ENCODE measurements around the gene ZNF608.

Gene ZNF608

DNA sequence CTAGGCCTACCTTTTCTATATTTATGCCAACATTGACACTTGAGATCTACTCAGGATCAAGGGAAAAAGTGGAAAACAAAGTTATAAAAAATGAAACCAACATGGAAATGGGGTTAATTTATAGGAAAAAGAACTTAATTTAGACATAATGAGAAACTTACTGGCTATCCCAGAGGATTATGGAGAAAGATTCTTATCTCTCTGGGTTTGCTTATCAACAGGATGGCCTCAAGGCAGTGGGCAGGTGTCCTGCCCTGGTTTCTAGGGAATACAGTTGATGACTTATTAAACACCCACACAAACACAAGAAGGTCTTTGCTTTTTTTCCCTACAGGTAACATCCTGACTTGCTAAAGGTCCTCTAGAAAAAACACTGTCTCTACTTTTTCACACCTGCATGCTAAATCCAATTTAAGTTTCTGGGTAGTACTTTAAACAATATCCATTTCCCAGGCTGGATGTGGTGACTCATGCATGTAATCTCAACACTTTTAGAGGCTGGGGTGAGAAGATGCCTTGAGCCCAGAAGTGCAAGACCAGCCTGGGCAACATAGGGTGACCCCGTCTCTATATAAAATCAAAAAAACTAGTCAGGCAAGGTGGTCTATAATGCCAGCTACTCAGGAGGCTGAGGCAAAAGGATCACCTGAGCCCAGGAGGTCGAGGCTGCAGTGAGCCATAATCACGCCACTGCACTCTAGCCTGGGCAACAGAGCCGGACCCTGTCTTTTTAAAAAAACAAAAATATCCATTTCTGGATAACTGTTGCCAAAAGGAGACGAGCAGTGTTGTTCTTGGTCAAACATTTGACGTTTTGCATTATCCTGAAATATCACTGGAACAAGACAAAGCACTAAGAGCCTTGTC is 6.6 kb upstream of the ZNF608 start:
- DNase-seq = no peak

DNA sequence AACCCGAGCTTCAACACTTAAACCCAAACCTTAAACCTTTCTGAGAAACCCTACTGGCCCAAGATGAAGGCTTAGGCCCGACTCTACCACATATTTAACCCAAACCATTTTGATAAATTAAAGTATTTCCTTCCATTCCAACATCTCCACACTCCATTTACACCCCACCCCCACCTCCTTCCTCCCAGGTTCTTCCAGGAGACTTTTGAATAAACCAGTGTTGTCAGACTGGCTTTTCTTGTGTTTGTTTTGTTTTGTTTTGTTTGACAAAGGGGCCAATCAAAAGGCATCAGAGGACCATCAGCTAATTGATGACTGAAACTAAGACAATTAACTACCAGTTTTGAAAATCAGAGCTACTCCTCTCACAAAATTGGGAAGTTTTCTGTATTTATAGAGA is 4.6 kb upstream of the ZNF608 start:
- no peak for DNase-seq

DNA sequence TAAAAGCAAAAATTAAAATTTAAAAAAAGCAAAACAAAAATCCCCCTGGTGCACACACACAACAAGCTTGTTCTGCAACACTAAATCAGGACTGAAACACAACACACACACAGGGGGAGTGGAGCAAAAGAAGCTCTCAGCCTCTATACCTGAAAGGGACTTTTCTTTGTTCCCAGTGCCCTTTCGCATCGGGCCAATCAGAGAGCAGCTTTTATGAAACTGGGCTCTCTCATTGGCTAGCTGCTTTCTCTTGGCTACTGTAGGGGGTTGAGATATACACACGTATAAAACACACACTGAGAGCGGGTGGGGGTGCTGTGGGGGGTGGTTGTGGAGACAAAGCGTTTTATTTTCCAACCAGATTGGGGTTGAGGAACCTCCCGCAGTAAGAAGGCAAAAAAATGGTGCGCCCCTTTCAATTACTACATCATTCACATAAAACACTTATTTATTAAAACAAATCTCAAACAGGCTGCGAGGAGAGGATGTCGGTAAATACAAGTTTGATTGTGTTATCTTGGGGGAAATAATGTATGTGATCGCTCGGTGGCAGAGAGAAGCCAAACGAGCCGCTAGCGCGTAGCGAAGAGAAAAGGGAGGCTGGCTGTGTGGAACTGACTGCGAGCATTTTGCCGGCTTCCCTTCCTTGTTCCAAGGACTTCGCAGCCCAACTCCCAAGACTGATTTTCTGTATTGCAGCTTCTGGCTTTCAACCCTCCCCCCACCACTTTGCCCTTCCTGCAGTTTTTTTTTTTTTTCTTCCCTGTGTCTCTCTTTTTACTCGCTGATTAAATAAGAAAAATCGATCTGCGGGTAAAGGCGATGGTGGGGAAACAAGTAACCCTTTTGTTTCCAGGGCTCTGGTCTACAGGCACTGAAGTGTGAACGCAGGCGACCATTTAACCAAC is 2.5 kb upstream of the ZNF608 start:
- peak; percentile 90 for DNase-seq

DNA sequence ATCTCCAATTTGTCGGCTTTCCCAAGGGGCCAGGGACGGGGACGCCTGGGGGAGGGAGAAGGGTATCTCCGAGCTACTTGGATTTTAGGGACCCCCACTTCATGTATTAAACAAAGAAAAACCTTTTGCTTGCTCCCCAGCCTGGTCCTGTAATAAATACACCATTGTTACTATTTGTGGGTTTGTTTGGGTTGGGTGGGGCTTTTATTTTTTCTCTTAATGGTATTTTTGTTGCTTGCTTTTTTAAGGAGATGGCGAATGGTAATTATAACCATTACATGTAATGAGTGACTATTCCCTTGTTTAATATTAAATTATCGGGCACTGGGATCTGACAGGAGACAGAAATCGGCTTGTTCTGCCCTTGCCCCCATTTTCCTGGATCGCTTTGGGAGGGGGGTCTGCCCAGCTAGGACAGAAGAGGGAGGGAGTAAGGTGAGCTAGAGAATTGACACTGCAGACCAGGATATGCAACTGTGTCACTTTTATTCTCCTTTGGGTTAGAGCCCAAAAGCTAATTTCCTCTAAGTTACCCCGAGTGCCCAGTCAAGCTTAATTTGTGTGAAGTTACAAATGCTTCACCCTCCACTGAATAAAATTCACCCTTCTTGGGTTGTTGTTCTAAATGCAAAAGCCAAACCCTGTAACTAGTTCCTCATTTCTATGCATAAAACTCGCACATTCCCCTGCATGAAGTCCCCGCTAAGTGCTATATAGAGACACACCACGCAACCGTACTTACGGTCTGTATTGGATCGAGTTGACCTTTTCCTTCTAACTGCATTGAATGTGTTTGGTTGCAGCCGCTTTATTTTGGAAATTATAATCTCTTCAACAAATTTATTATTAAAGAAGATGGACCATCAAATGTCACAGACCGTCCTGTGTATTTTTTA is 1.6 kb upstream of the ZNF608 start:
- no peak for DNase-seq

DNA sequence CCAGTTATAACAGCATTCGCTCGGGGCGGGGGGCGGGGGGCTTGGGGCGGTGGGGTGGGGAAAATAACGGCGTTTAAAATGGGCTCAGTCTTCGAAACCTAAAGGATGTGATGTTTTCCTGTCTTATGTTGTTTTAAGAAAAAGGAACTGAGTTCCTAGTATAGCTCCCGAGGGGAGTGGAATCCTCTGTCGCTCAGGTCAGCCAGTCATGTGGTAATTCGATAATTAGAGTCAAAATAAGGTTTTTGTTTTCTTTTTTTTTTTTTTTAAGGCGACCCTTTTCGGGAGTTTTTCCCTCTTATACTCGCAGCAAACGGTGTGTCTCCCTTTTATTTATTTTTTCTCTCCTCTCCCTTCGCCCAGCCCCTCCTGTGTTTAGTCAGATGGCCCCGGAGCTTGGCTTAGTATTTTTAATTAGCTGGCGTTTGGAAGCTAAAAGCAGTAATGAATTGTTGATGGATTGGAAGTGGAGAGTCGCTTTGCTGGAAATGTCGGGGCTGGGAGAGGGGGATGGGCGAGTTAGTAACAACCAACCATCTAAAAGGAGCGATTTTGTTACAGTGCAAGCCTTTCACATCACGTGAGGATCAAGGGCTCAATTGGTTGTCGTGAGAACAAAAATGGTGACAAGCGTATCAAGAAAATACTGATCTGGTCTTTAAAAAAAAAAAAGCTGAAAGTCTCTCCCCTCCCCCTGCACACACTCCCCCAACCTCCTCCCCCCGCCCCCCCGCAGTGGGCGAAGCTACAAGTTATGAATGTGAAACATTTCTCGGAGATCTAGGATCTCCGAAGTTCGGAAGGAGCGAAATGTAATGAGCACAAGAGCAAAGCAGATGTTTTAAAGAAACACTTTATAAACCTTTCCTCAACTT is 714 bp upstream of the ZNF608 start:
- peak; percentile 85 for DNase-seq

DNA sequence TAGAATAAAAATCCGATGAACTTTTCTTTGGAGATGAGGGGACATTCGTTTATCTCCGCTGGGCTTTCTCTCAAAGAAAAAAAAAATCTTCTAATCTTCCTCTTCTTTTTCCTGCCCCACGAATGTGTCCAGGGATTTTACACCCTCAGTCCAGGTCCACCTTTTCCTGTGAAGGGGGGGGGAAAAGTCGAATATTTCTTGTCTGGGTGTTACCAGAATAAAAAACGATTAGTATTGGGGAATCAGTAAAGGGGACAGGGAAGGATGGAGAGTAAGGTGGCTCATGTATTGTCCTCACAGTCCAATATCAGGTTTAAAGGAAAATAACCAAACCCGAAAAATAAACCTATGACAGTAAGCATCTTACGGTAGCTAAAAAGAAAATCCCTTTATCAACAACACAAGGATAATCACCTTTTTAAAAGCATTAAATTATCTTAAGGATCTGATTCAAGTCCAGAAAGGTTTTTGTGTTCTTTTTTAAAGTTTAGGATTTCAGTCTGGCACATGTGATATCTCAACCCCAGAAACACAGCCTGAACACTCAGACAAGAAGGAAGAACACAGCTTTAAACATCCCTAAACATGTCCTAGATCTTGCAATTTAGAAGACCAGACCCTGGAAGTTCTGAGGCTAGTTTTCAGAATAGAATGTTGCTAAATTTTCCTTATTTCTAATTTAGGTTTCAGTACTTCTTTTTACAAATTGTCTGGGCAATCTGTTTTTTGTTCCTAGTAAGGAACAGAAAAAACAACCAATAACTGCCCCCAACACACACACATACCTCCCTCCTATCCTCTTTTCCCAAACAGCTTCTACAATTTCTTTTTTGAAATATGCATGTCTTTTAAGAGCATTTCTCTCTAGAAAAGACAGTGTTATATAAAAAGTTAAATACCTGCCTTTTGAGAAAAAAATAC is 1.2 kb downstream of the ZNF608 start:
- DNase-seq = no peak

DNA sequence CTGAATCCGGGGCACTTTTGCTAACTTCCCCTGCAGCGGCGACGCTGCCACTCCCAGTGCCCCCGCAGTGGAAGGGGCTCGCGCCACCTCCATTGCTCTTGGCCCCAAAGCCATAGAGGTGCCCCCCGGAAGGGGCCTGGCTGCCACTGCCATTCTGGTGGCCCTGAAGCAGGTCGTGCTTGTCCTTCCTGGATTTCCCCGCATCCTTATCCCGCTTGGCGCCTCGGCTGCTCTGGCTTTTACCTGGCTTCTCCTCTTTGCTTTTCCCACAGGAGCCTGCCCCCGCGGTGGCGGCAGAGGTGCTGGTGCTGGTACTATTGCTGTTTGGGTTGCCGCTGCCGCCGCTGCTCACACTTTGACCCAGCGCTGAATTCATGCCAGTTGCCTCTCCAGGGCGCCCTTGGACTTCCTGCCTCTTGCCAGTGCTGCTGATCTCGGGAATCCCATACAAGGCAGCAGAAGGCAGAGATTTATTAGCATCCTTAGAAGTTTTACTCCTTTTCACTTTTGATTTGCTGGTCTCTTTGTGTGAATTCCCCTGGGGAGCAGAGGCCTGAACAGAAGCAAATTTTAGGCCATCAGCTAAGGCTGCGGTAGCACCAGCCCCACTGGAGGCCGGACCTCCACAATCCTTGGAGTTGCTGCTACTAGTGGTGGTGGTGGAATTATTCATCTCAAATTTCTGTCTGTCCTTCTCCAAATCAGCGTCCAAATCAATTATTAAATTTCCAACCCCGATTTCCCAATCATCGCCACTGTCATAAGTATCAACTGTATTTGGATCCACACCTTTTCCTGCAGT is 2.1 kb downstream of the ZNF608 start:
- no peak for DNase-seq

DNA sequence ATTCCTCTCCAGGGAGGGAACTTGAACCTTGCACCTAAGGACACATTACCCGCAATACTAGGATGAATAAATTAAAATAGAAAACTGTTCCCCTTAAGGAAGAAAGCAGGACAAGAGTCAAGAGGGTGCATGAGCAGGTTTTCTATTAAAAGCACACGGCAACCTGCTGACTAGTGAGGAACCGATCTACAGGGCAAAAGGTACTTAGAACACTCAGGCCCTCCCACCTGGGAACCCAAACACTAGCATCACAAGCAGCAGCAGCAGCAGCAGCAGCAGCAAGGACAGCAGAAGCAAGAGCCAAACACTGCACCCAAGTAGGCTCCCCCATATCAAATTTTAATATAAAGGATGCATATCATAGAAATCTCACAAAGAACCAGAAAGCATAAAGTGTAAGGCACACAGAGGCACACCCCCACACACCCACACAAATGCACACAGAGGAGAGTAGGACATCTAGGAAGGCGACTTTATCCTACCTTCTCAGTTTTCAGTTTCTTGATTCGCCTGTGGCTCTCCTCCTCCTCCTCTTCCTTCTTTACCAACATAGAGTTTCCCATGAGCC is 2.8 kb downstream of the ZNF608 start:
- DNase-seq = no peak

DNA sequence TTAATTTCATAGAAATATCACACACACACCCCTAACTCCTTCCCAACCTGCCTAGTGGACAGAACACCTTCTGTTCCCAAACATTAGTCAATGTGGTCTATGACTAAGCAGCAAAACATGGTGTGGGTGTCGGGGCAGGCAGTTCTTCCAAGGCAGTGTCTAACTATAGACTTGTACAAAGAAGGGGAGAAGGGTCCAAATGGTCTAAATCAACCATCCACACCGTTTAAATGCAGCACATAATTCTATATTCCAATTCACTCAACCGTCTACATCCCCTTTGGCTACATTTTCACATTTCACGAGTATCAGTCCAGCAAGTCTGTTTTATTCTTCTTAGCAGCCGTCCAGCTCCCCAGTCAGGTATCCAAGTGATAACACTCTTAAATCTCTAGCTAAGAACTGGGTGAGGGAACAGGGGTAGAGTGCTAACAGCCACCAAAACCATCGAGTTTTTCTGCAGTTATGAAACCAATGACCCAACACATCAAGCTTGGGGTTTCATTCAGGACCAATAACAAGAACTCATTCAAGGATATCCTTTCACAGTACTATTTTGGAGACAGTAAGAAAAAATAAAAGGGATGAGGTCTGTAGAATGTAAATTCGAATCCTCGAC is 3.3 kb downstream of the ZNF608 start:
- no peak for DNase-seq

DNA sequence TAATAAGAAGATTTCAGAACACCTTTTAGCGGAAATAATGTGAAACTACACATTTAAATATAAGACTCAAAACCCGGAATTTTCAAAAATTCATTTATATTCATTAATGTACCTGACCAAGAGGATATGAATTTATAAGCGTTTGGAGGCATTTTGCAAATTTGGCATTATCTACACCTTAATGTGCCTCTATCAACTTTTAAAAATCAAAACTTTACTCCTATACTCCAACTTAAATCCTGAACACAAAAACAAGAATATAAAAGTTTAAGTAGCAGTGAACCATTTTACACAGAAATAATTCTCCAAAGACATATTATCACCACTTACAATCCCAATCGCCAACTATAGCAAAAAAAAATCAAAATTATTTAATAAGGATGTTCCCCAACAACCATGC is 3.9 kb downstream of the ZNF608 start:
- DNase-seq = no peak

DNA sequence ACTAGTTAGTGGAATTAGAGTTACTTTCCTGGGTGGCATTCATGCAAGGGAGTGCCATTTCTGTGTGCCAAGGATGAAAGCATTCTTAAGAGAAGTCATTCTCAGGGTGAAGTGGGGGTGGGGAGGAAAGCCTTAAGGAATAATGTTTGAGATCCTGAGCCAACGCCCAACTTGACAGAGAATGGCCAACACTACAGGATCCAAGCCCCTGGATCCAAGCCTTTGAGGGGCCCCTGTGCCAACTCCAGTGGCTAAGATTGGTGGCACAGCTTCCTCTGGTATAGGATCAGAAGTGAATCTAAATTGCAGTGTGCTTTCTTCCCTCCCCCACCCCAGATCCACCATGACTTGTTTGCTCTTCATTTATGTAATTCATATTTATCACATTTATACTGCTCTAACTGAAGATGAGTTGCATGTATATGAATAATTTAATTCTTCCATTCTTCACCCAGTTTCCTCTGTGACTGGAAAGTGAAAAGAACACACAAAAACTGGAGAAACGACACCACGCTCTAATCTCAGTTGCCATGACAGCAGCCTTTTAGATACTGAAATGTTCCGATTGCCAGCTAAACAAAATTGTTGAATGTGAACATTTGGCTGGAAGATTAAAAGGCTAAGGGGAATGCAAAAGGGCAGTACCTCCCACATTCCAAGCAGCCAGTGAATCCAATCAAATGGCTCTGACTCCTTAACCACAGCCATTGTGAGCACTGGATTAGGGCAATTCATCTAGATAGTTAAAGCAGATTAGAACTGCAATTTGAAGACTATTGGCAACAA is 4.5 kb downstream of the ZNF608 start:
- DNase-seq = peak; percentile 95

DNA sequence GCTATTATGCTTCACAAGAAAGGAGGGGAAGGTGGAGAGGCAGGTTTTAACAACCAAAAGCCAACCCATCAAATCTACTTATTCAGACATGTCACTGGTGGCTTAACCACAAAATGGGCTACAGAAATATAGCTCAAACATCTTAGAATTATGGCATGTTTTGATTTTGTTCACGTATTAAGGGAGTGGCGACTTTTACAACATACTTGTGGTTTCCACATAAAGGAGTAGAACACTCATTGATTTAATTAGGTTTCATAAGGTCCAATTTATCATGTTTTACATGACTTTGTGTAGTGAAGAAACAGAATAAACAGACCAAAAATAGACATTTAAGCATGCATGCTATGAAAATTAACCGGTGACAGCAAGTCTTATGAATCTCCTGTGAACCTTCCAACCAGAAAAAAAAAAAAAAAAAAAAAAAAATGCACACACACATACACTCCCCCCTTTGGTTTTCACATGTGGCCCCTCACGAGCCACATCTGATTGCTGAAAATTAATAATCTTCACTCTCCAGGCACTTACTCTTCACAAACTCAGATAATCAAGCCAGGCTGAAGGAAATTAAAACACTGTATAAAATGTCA is 5.4 kb downstream of the ZNF608 start:
- no peak for DNase-seq

DNA sequence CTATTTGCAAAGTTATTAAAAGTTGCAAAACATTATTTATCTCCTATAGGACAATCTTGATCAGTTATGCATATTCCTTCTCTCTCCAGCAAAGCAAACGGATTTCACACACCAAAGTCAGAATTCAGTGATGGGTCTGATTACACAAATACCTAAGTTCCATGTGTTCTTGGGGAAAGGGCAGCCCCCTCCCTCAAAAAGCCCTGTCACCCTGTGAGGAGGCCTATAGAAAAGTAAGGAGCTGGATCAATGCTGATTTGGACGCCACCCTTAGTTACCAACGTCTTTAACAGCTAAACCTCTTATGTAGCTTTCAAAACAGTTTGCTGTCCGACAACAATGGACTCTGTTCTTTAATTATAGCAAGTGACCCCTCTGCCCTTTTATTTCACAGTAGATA is 6.4 kb downstream of the ZNF608 start:
- no peak for DNase-seq

DNA sequence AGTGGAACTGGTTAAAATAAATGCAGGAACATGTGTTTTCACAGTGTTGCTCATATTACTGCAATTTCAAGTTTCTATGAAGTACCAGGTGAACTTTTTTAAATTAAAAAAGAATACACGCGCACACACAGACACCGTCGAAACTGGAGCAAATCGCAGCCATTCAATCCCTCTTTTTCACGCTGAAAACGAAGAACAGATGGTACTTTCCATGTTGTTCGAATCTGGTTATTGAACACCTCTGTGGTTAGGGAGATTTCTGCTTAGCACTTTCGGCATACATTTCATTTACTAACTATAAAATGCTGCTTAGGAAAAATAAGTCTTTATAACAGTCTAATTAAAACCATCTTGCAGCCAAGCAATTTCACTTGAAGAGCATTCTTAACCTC is 6.8 kb downstream of the ZNF608 start:
- no peak for DNase-seq

DNA sequence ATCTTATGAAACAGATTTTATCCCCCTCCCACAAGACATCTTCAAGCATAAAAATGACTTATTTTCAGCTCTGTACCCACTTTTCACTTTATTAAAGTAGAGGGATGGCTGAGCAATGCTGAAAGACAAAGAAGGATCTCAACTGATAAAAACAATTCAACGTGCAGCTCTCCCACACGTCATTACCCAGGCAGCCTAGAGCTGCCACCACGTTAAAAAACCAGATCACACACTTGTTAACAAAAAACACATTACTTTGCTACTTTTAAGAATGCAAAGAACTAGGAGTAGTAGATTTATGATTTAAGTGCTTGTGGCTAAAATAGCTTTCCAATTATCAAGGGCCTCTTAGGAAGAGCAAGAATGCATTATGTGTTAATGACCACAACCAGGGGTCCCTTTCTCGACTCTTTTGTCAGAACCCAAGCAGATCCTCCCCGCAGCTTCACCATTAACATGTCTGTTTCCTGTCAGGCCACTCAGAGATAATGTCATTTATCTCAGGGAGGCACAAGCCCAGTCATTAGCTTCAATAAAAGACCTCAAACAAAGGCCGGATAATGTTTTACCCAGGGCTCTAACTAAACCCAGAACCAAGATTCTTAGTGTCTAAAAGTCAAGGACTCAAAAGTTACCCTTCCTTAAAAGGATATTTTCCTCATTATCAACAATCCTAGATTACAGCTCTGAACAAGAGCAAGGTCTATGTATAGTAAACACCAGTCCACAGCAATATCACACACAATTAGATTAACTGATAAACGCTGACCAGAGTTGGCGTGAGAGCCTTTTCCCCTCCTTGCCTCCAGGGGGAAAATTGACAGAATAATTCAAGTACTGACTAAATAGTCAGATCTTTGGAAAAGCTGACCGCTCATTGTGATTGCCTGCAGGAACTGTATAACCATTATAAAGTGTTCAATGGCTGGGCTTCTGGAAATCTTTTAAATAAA is 7.5 kb downstream of the ZNF608 start:
- DNase-seq = no peak

DNA sequence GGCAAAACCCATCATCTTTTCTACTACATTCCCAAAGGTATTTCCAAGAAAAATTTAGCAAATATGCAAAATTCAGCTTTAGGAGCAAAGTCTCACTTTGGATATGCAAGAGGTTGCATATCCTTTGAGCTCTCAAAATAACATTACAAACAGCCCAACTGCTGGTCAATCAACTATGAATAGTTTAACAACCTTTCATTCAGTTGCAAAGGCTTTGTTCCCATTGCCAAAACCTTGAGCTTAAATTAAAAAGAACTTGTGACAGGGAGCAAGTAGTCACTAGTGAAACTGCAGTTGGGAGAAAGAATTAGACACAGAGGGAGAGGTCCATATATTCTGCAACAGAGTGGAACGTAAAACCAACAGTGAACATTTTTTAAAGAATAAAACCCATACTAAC is 8.8 kb downstream of the ZNF608 start:
- DNase-seq = no peak

DNA sequence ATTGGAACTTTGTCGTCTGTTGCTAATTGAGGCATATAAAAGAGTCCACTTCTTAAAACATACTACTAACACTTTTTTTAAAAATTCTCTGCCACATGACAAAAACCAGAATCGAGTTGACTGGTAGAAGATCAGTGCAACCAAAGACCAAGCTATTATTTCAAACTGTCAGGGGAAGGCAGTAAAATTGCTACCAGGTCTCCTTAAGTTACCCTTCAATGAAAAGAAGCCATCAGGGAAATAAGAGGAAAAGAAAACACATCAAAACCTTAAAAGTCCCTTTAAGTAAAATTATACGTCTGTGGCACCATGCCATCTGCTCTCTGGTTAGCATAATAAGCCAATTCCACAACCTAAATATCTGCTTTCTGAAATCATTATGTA is 9.6 kb downstream of the ZNF608 start:
- DNase-seq = no peak
